ENCODE results near the gene BLTP3B.

Gene BLTP3B

DNA sequence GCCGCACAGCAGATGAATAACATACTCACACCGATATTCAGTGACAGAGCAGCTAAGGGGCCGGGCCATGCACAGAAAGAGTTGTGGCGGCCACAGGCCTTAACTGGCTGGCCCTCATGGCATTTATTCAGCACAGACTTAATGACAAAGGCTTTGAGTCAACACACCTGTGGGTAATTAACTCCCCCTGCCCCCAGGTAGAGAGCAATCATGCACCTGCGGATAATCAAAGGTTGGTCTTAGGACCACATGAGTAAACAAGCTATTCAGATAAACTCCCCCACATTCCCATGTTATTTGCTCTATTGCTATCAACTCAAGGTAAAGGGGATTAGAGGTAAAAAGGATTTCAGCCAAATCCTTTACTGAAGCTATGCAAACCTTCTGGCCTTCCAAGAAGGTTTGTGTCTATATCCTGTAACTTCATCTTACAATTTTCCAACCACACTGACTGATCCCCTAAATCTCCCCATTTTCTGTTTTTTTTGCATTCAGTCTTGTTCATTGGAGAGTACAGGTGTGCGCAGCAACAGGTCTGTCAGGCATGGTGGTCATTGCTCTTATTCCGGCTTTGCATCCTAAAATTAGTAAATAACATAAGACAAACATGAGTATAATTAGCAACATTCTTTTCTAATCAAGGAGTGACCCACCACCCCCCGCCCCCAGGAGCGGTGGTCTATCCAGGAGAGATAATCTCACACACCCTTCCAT, 16.9 kb upstream of the BLTP3B start:
- TF ChIP-seq, protein P1, sequence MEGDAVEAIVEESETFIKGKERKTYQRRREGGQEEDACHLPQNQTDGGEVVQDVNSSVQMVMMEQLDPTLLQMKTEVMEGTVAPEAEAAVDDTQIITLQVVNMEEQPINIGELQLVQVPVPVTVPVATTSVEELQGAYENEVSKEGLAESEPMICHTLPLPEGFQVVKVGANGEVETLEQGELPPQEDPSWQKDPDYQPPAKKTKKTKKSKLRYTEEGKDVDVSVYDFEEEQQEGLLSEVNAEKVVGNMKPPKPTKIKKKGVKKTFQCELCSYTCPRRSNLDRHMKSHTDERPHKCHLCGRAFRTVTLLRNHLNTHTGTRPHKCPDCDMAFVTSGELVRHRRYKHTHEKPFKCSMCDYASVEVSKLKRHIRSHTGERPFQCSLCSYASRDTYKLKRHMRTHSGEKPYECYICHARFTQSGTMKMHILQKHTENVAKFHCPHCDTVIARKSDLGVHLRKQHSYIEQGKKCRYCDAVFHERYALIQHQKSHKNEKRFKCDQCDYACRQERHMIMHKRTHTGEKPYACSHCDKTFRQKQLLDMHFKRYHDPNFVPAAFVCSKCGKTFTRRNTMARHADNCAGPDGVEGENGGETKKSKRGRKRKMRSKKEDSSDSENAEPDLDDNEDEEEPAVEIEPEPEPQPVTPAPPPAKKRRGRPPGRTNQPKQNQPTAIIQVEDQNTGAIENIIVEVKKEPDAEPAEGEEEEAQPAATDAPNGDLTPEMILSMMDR (IDR thresholded peaks at IDR 0.05; ENCODE audit: insufficient read depth, missing control alignments), result no peak
- FAIRE-seq (no peak), DNase-seq (ENCODE audit: insufficient read length, low spot score) (no peak)

DNA sequence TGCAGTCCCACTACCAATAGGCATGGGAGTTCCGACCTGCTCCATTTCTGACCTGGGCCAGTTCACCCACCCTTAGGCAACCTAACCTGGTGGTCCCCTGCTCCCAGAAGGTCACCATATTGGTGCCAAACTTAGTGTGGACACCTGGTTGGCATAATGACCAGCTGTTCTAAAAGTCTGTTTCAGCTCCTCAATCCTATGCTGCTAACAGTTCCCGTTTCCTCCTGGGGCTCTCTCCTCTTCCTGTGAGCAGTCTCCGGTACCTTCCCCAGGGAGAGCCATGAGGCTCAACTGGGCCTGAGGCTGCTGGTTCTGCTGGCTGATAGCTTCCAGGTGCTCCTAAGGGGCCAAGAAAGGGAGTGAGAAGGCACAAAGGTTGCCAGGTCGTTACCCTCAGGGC, 15.9 kb upstream of the BLTP3B start:
- TF ChIP-seq, protein P1 (IDR thresholded peaks at IDR 0.05; ENCODE audit: insufficient read depth, missing control alignments), result no peak
- no peak for DNase-seq (ENCODE audit: insufficient read length, low spot score)
- no peak for FAIRE-seq

DNA sequence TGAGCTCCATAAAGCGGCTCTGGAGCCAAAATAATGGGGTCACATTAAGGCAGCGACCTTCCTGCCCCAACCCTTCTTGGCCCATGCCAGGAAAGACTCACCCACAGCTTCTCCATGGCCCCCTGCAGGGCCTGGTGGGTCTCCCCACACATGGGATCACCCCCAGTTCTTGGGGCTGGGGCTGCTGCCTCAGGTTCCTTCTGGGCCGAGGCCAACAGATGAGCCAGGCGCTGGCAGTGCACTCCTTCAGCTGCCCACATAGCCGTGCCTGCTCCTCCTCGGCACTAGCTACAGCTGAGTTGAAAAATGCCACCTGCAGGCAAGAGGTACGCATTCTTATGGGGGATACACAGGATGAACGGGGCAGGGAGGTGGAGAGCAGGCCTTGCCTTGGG, 14.8 kb upstream of the BLTP3B start:
- FAIRE-seq, result no peak
- TF ChIP-seq, protein P1 (IDR thresholded peaks at IDR 0.05; ENCODE audit: insufficient read depth, missing control alignments), result no peak
- no peak for DNase-seq (ENCODE audit: insufficient read length, low spot score)

DNA sequence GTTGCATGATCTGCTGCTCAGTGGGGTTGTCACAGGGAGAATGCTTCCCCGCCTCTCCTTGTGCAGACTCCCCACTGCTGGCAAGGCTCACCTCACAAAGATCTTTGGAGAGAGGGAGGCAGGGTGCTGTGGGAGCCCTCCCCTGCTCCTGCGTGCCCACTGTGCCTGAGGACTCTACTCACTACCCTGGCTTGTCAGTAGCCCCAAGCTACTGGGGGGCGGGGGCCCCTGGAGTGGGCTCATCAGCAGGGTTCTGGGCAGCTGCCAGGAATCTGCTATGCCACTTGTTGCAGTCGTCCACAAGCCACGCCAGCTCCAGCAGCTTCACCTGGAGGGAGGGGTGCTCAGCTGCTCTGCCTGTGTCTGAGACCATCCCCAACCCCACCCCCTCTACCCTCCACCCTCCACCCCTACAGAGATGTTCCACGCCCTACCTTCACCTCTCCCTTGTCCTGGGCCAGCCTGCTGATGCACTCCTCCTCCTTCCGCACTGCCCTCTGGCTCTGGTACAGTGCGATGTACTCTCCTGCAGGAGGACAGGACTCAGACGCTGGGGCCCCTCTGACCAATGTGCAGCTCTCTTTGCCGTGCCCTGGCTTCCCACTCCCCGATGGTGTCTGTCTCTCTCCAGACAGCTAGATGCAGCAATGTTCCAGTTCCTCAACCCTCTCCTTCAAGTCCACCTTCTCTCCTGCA, 14.2 kb upstream of the BLTP3B start:
- FAIRE-seq (no peak), DNase-seq (ENCODE audit: insufficient read length, low spot score) (no peak)
- TF ChIP-seq, protein P1 (IDR thresholded peaks at IDR 0.05; ENCODE audit: insufficient read depth, missing control alignments), result no peak

DNA sequence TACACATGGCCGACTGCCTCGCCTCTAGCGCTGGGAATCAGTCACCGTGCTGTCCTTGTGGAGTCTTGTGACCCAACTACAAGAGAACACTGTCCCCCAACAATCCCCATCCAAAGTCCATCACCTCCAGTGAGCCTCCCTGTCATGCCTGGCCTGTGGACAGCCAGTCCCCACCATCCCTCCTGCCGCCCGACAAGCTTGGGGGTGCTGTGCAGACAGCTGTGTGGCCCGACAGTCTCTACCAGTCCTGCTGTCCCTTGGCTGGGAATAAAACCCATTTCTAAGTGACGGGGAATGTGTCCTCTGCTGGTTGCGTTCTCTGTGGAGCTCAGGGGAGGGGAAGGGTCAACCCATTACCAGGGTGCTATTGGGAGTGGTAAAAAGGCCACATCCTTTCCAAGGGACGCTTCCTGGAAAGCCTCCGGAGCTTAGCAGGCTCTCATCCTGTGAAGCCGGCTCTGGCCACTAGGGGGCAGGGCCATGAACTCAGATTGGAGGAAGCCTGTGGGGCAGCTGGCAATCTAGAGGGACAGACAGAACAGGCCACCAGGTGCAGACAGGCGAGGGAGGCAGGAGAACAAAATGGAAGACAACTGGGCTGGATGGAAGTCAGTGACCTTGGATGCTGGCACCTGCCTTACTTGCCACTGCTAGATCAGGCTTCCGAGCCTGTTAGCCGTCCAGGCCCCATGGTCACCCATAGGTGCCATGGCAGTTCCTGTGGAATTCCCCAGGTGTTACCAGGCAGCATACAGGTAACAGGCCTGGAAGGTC, 12.0 kb upstream of the BLTP3B start:
- DNase-seq (ENCODE audit: insufficient read length, low spot score) (peak; percentile 49), FAIRE-seq (no peak)
- TF ChIP-seq, protein P1 (IDR thresholded peaks at IDR 0.05; ENCODE audit: insufficient read depth, missing control alignments), result peak; percentile 71

DNA sequence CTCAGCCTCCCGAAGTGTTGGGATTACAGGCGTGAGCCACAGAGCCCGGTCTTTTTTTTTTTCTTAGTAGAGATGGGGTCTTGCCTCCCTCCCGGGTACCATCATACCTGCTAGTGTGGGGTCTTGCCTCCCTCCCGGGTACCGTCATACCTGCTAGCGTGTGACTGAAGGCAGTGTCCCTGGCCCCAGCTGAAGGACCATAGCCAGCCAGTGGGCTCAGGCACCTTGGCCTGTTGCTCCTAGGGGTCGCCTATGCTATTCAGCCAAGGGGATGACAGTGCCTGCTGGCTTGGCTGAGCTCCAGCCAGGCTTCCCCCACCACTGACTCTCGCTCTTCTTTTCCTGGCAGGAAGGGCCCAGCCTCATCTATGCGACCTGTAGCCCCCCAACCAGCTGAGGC, 10.5 kb upstream of the BLTP3B start:
- DNase-seq (ENCODE audit: insufficient read length, low spot score) (no peak), FAIRE-seq (no peak)
- TF ChIP-seq, protein P1 (IDR thresholded peaks at IDR 0.05; ENCODE audit: insufficient read depth, missing control alignments), result no peak

Data from D721Med (cell line).